ENCODE measurements around the gene CRY2. TPM values are rescaled to one million over a fixed set of nuclear protein-coding genes. Genes with fewer than 3 reads are reported as not detected.
A peak's percentile ranks its signal among the peaks of the same experiment; 100 is the strongest.

The CRY2 gene
- total and polyA plus RNA-seq, 2 of the 13 experiments (the other 11 are each of a cell fraction or from before 2014, with no cell fraction given) = 10.1 to 12.2 TPM

DNA sequence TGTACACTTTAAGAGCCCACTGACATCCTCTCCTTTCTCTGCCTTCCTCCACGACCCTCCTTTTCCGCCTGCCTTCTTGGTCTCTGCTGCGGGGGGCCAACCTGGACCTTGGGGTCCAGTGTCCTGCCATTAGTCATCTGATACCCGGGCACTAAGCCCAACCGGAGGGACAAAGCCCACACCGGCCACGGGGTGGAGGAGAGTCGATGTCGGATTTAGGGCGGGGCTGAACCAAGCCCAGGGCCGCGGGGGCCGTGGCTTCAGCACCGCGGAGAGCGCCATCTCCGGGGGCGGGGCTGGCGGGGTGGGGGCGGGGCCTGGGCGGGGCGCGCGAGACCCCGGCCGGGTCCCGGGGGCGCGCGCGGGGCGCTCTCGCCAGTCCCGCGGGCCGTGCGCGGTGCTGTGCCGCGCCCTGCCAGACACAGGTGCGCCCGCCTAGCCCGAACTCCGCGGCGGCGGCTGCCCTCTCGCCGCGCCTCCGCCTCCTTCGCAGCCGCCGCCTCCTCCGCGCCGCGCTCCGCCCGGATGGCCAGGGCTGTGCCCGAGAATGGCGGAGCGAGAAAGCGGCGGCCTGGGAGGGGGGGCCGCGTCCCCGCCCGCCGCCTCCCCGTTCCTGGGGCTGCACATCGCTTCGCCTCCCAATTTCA lies 38.1 kb downstream of the CRY2 start, which contains the start of gene MAPK8IP1 (continued):
- TF ChIP-seq ZNF749 (CRISPR knock-in tag; IDR thresholded peaks at IDR 0.05; ENCODE audit: borderline replicate concordance) = no peak
- TF ChIP-seq, protein P1, sequence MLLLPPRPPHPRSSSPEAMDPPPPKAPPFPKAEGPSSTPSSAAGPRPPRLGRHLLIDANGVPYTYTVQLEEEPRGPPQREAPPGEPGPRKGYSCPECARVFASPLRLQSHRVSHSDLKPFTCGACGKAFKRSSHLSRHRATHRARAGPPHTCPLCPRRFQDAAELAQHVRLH (CRISPR knock-in tag; IDR thresholded peaks at IDR 0.05; ENCODE audit: borderline replicate concordance, low read depth) = peak; percentile 65; the same call in 1 of the 2 replicates
- no peak for TF ChIP-seq CC2D1A (CRISPR knock-in tag; IDR thresholded peaks at IDR 0.05)
- TF ChIP-seq, protein P2, sequence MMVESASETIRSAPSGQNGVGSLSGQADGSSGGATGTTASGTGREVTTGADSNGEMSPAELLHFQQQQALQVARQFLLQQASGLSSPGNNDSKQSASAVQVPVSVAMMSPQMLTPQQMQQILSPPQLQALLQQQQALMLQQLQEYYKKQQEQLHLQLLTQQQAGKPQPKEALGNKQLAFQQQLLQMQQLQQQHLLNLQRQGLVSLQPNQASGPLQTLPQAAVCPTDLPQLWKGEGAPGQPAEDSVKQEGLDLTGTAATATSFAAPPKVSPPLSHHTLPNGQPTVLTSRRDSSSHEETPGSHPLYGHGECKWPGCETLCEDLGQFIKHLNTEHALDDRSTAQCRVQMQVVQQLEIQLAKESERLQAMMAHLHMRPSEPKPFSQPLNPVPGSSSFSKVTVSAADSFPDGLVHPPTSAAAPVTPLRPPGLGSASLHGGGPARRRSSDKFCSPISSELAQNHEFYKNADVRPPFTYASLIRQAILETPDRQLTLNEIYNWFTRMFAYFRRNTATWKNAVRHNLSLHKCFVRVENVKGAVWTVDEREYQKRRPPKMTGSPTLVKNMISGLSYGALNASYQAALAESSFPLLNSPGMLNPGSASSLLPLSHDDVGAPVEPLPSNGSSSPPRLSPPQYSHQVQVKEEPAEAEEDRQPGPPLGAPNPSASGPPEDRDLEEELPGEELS (CRISPR knock-in tag; IDR thresholded peaks at IDR 0.05) = no peak
- 0 out of 2 replicates have a peak, but pooled peaks have one; percentile 46 for TF ChIP-seq ZMAT3 (CRISPR knock-in tag; conservative IDR thresholded peaks at IDR 0.05)
- TF ChIP-seq, protein P3, sequence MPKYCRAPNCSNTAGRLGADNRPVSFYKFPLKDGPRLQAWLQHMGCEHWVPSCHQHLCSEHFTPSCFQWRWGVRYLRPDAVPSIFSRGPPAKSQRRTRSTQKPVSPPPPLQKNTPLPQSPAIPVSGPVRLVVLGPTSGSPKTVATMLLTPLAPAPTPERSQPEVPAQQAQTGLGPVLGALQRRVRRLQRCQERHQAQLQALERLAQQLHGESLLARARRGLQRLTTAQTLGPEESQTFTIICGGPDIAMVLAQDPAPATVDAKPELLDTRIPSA (CRISPR knock-in tag; IDR thresholded peaks at IDR 0.05; ENCODE audit: borderline replicate concordance) = no peak
- TF ChIP-seq, protein P4, sequence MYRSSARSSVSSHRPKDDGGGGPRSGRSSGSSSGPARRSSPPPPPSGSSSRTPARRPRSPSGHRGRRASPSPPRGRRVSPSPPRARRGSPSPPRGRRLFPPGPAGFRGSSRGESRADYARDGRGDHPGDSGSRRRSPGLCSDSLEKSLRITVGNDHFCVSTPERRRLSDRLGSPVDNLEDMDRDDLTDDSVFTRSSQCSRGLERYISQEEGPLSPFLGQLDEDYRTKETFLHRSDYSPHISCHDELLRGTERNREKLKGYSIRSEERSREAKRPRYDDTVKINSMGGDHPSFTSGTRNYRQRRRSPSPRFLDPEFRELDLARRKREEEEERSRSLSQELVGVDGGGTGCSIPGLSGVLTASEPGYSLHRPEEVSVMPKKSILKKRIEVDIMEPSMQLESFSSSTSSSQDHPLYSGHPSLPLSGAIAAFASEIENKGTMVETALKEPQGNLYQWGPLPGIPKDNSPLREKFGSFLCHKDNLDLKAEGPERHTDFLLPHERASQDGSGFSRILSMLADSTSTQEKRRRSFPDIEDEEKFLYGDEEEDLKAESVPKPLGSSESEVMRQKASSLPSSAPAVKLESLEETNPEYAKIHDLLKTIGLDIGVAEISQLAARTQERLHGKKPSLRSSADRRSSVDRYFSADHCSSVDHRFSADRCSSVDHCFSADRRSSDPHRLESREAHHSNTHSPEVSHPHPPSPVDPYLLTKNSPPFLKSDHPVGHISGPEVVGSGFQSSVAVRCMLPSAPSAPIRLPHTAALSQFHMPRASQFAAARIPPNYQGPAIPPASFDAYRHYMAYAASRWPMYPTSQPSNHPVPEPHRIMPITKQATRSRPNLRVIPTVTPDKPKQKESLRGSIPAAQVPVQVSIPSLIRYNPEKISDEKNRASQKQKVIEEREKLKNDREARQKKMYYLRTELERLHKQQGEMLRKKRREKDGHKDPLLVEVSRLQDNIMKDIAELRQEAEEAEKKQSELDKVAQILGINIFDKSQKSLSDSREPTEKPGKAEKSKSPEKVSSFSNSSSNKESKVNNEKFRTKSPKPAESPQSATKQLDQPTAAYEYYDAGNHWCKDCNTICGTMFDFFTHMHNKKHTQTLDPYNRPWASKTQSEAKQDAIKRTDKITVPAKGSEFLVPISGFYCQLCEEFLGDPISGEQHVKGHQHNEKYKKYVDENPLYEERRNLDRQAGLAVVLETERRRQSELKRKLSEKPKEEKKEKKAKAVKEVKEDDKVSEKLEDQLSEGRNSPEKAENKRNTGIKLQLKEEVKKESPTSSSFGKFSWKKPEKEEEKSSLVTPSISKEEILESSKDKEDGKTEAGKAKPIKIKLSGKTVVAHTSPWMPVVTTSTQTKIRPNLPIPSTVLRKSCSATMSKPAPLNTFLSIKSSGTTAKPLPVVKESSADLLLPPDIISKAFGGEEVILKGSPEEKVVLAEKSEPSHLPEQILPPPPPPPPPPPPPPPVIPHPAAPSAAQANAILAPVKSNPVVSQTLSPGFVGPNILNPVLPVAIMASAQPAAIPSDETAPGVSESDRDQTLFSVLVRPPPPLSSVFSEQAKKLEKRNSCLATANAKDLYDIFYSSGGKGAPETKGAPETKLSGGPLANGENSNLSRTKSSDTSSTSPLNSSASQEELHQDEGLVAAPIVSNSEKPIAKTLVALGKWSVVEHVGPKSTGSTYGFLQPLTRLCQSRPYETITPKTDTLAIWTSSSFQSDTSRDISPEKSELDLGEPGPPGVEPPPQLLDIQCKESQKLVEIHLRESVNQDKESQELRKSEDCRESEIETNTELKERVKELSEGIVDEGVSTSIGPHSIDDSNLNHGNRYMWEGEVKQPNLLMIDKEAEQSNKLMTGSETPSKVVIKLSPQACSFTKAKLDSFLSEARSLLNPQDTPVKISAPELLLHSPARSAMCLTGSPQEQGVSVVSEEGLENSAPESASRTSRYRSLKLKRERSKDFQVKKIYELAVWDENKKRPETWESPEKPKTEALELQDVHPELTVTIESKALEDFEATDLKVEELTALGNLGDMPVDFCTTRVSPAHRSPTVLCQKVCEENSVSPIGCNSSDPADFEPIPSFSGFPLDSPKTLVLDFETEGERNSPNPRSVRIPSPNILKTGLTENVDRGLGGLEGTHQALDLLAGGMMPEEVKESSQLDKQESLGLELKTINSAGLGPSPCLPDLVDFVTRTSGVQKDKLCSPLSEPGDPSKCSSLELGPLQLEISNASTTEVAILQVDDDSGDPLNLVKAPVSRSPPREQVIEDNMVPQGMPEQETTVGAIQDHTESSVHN (CRISPR knock-in tag; IDR thresholded peaks at IDR 0.05) = no peak
- no peak; the same call in 1 of the 2 replicates for TF ChIP-seq NFKB2 (CRISPR knock-in tag; IDR thresholded peaks at IDR 0.05; ENCODE audit: borderline replicate concordance)
- TF ChIP-seq ATAD3A (CRISPR knock-in tag; IDR thresholded peaks at IDR 0.05) = no peak
- peak; percentile 78; the same call in 1 of the 2 replicates for TF ChIP-seq KLF6 (CRISPR knock-in tag; IDR thresholded peaks at IDR 0.05)
- TF ChIP-seq SMARCC2 (IDR thresholded peaks at IDR 0.05) = no peak
- TF ChIP-seq TBL1XR1 (IDR thresholded peaks at IDR 0.05; ENCODE audit: borderline replicate concordance, low read length, partially characterized antibody) = no peak
- TF ChIP-seq SP4 (CRISPR knock-in tag; IDR thresholded peaks at IDR 0.05) = peak; percentile 70
- TF ChIP-seq ZFP41 (CRISPR knock-in tag; IDR thresholded peaks at IDR 0.05; ENCODE audit: borderline replicate concordance) = no peak
- TF ChIP-seq ZNF652 (CRISPR knock-in tag; IDR thresholded peaks at IDR 0.05; ENCODE audit: borderline replicate concordance, low read depth) = no peak
- TF ChIP-seq, protein P5, sequence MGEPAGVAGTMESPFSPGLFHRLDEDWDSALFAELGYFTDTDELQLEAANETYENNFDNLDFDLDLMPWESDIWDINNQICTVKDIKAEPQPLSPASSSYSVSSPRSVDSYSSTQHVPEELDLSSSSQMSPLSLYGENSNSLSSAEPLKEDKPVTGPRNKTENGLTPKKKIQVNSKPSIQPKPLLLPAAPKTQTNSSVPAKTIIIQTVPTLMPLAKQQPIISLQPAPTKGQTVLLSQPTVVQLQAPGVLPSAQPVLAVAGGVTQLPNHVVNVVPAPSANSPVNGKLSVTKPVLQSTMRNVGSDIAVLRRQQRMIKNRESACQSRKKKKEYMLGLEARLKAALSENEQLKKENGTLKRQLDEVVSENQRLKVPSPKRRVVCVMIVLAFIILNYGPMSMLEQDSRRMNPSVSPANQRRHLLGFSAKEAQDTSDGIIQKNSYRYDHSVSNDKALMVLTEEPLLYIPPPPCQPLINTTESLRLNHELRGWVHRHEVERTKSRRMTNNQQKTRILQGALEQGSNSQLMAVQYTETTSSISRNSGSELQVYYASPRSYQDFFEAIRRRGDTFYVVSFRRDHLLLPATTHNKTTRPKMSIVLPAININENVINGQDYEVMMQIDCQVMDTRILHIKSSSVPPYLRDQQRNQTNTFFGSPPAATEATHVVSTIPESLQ (CRISPR knock-in tag; conservative IDR thresholded peaks at IDR 0.05) = no peak

Data from HepG2 (cell line).